GM23338 (cell line): ENCODE measurements around the gene R3HDM1.

Source experiments
- CREB1 ChIP-seq: fragments of 250-450 bp; sonication (Bioruptor Pico); IDR thresholded peaks from 2 replicates; pipeline ENCODE4 v1.5.0; 2020; ENCODE audit warnings: low read depth, mild to moderate bottlenecking, moderate library complexity
- EZH2 ChIP-seq: fragments of 200-600 bp; sonication (generic); IDR thresholded peaks from one replicate; pipeline ENCODE4 v1.8.0; 2017; ENCODE audit warnings: antibody characterized with exemption, mild to moderate bottlenecking, low read depth; ENCODE audit not compliant: unreplicated experiment
- EZH2phosphoT487 ChIP-seq: fragments of 200-600 bp; sonication (generic); IDR thresholded peaks from one replicate; pipeline ENCODE4 v1.8.1; 2018; ENCODE audit warnings: antibody characterized with exemption; ENCODE audit not compliant: unreplicated experiment
- JUNB ChIP-seq: IDR thresholded peaks from one replicate; pipeline ENCODE4 v1.6.1; 2016; ENCODE audit warnings: antibody characterized with exemption; ENCODE audit not compliant: unreplicated experiment
- POLR2AphosphoS5 ChIP-seq: IDR thresholded peaks from 2 replicates; pipeline ENCODE4 v1.6.1; 2016; ENCODE audit warnings: antibody characterized with exemption, low read depth
- REST ChIP-seq: IDR thresholded peaks from one replicate; pipeline ENCODE4 v1.6.1; 2018; ENCODE audit warnings: antibody characterized with exemption; ENCODE audit not compliant: unreplicated experiment
- STAT1 ChIP-seq: IDR thresholded peaks from one replicate; pipeline ENCODE4 v1.6.1; 2016; ENCODE audit warnings: antibody characterized with exemption; ENCODE audit not compliant: unreplicated experiment
- ZNF114 ChIP-seq: fragments of 250-450 bp; sonication (Bioruptor Pico); IDR thresholded peaks from 2 replicates; pipeline ENCODE4 v1.5.0; 2020; ENCODE audit warnings: mild to moderate bottlenecking, moderate library complexity
- ZNF331 ChIP-seq: fragments of 250-450 bp; sonication (Bioruptor Pico); IDR thresholded peaks from 2 replicates; pipeline ENCODE4 v1.5.0; 2020; ENCODE audit warnings: low read depth, mild to moderate bottlenecking, moderate library complexity
- TF ChIP-seq, protein P1 (sequence below), 2 experiments: fragments of 200-600 bp in 1 of 2; sonication (generic) in 1 of 2; conservative IDR thresholded peaks; 2 replicates each; pipeline versions ENCODE4 v1.5.1 to v1.6.1; 2016 to 2017; ENCODE audit warnings: antibody characterized with exemption in 2 of 2, low read depth in 2 of 2, mild to moderate bottlenecking in 2 of 2, moderate library complexity in 1 of 2
- TF ChIP-seq, protein P2 (sequence below): IDR thresholded peaks from 2 replicates; pipeline ENCODE4 v1.6.1; 2016; ENCODE audit warnings: antibody characterized with exemption

DNA sequence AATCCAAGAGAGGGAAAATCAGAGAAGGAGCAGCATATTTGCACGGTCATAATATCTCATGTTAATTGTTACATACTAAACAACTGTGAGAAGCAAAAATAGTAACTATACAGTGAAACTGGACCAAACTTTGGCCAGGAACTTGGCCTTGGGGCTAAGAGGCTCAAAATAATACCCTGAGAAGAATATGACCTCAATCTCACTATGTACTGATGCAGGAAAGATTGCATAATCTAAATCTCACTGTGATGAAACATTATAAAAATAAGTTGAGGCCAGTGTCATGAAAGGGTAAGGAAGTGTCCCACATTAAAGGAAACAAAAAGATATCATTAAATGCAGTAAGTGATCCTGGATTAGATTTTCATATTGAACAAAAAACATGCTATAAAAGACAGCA lies 36.8 kb upstream of the R3HDM1 start:
- TF ChIP-seq, protein P1, sequence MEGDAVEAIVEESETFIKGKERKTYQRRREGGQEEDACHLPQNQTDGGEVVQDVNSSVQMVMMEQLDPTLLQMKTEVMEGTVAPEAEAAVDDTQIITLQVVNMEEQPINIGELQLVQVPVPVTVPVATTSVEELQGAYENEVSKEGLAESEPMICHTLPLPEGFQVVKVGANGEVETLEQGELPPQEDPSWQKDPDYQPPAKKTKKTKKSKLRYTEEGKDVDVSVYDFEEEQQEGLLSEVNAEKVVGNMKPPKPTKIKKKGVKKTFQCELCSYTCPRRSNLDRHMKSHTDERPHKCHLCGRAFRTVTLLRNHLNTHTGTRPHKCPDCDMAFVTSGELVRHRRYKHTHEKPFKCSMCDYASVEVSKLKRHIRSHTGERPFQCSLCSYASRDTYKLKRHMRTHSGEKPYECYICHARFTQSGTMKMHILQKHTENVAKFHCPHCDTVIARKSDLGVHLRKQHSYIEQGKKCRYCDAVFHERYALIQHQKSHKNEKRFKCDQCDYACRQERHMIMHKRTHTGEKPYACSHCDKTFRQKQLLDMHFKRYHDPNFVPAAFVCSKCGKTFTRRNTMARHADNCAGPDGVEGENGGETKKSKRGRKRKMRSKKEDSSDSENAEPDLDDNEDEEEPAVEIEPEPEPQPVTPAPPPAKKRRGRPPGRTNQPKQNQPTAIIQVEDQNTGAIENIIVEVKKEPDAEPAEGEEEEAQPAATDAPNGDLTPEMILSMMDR (conservative IDR thresholded peaks at IDR 0.05; ENCODE audit: low read depth in 2 of 2), result no peak
- TF ChIP-seq EZH2 (no peak), EZH2phosphoT487 (no peak), POLR2AphosphoS5 (no peak), REST (no peak), ZNF114 (CRISPR knock-in tag) (no peak), CREB1 (CRISPR knock-in tag) (no peak), JUNB (no peak), ZNF331 (CRISPR knock-in tag) (no peak), STAT1 (no peak)
- TF ChIP-seq, protein P2, sequence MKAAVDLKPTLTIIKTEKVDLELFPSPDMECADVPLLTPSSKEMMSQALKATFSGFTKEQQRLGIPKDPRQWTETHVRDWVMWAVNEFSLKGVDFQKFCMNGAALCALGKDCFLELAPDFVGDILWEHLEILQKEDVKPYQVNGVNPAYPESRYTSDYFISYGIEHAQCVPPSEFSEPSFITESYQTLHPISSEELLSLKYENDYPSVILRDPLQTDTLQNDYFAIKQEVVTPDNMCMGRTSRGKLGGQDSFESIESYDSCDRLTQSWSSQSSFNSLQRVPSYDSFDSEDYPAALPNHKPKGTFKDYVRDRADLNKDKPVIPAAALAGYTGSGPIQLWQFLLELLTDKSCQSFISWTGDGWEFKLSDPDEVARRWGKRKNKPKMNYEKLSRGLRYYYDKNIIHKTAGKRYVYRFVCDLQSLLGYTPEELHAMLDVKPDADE, result no peak
